ENCODE data around the gene ELK4.
A peak's percentile ranks its signal among the peaks of the same experiment; 100 is the strongest.
"Not testable (repeated sequence)": the region's sequence is repeated elsewhere in the genome, so short reads cannot be mapped to it uniquely, and the experiment has no call there.

ELK4 gene

DNA sequence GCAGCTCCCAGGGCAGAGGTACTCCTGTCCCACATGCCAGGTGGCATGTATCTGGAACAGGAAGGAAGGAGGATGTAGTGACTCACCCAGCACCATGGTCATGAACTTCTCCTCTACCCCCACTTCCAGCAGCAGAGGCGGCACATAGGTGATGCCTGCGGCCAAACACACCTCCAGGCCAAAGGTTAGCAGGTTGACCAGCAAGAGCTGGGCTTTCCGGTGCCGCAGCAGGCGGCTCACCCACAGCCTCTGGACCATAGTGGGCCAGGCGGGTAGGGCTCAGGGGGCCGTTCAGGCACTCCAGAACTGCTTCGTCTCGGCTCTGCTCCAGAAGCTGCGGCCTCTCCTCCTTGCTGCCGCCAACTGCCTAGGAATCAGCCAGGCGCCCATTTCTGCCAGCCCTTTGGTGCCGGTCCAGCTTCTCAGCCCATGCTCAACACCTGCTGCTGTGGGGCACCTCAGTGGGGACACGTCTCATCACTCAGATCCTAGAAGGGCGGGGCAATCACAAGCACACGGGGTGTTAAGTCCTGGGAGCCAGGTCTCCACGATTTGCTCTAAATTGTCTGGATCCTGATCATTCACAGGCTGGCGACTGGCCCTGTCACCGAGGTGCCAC lies 32.7 kb upstream of the ELK4 start:
- DNase-seq: no peak

DNA sequence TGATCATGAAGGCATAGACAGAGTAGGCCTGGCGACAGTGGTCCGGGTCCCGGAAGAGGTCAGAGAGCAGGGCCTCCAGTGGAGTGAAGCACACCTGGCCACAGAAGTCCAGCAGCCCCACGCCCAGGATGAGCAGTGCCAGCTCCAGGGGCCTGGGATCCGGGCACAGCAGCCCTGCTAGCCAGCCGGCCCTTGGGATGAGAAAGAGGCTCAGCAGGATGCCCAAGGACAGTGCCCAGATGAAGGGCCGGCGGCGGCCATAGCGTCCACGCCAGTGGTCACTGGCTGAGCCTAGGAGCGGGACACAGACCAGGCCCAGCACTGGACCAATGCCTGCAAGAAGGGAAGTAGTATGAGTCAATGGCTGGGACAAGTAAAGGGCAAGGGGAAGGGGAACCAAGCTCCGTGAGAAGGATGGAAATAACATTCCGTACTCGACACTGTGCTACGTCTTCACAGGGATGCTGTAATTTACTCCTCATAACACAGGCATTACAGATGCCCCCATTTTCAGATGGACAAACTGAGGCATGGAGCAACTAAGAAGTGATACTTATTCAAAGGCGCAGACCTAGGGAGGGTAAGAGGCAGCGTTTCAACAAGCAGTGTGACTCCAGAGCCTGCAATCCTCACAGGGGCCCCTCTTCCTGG lies 31.6 kb upstream of the ELK4 start:
- no peak for DNase-seq

GRCh38 chr1:205662791-205663190 lies 31.0 kb upstream of the ELK4 start:
- DNase-seq: no peak

- no peak for DNase-seq
Measured at GRCh38 chr1:205662135-205662738, 30.4 kb upstream of the ELK4 start.

DNA sequence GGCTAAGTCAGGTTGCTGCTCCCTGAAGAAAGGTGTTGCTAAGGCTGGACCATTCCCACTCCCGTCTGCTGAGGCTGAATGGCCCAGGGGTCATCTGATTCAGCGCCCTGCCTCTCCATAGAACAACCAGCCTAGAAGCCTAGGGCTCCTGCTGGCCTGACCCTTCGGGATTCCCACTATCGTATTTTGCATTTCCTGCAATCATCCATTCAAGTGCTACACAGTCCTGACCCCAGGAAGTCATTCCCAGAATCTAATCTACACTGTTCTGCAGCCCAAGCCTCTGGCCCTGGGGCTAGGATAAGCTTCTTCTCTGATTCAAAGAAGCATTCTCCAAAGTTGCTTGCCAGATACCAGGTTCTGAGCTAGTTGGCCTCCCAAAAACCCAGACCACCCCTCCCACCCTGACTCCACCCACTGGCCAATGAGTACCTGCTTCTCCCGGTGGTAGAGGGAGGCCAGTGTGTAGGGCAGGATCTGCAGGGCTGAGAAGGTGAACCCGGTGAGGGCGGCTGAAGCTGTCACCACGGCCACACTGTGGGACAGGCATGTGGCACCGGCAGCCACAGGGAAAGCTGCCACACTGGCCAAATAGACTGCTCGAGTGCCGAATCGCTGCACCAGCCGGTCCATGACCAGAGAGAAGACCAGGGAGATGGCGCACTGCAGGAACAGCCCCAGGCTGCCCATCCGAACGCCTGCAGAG lies 29.8 kb upstream of the ELK4 start:
- DNase-seq: no peak

DNA sequence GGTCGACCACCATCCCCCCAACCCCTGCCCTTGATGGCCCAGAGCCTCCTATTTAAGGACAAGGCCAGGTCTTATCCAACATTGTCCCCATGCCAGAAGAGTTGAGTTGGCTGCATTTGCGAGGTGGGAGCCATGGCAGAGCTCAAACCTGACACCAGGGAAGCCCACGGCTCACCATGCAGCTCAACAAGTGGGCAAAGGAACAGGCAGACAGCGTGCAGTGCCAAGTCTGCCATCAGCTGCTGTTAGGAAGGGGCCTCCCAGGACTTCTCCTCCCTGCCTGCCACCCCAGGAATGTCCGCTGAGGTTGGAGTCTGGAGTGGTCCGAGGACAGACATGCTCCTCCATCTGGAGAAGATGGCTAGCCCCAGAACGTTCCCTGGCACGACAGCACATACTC lies 28.6 kb upstream of the ELK4 start:
- no peak for DNase-seq

DNA sequence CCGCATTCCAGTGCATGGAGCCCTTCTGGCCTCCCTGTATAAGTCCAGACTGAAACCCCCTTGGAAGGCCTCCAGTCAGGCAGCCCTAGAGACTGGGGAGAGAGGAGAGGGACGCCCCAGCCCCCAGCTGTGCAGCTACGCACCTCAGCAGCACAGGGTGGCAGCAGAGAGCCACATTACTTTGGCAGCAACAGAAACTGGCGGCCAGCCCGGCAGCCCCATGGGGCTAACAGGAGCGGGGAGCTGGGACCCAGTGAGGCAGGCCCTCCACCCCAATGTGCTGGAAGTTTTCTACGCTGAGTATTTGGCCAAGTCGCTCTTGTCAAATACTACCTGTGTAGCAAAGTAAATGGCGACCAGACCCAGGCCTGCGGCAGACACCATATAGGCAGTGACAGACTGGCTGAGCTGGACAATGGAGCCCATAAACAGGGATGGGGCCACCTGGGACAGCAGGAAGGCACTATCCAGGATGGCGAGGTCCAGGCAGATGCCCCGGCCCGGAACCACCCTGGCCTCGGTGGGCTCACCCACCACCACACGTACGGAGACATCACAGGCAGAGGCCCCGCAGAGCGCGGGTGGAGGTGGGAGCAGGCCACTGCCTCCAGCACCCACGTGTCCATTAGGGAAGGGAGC lies 27.3 kb upstream of the ELK4 start:
- peak; percentile 90 for DNase-seq

DNA sequence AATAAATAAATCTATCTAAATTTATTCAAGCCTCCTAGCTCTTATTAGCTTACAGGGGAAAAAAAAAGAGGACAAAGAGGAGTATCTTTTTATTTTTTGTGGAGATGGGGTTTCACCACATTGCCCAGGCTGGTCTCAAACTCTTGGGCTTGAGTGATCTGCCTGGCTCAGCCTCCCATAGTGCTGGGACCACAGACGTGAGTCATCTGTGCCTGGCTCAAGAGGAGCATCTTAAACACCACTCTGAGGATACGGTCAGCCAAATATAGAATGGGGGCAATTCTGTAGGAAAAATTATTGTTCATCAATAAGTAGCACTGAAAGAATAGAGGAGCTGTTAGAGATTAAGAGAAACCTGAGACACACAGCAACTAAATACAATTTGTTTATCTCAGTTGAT lies 24.4 kb upstream of the ELK4 start:
- DNase-seq: no peak

GRCh38 chr1:205652984-205653383 lies 21.2 kb upstream of the ELK4 start:
- DNase-seq: no peak

DNA sequence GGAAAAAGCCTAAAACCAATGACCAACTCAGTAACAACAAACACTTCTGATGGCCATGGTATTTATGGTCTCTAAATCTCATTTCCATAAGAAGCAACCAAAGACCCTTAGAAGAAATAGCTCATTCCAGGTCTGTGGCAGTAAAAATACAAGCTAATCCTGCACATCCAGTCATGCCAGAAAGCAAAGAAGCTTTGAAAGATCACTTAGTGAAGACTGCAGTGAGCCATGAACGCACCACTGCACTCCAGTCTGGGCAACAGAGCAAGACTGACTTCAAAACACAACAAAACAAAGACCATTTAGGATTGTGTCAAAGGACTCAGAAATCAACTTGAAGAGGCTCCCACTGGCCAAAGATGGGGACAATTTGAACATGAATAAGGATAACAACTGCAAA lies 18.4 kb upstream of the ELK4 start:
- no peak for DNase-seq

- DNase-seq: no peak
Measured at GRCh38 chr1:205645519-205645918, 13.7 kb upstream of the ELK4 start.

DNA sequence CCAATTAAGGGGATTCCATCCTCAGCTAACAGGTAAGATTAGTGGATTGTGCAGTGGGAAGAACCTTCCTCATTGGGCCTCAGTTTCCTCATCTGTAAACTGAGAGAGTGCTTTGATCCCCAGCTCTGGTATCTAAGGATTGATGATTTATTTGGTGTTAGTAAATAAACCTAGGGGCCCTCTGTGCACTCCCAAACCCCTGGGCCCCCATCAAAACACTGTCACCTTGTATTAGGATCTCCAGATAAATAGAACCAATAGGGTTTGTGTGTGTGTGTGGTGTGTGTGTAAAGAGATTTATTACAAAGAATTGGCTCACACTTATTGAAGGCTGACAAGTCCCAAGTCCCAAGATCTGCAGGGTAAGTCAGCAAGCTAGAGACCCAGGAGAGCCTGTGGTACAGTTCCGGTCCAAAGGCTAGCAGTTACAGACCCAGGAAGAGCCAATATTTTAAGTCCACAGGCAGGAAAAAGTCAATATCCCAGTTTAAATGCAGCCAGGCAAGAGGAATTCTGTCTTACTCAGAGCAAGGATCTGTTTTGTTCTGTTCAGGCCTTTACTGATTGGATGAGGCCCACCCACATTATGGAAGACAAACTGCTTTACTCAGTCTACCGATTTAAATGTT lies 11.0 kb upstream of the ELK4 start:
- DNase-seq: no peak

- DNase-seq: no peak
Measured at GRCh38 chr1:205639567-205639966, 7.8 kb upstream of the ELK4 start.

- no peak for DNase-seq
Measured at GRCh38 chr1:205637854-205638468, 6.2 kb upstream of the ELK4 start.

- no peak for DNase-seq
Measured at GRCh38 chr1:205636732-205637131, 4.9 kb upstream of the ELK4 start.

GRCh38 chr1:205636138-205636530 lies 4.3 kb upstream of the ELK4 start:
- DNase-seq: not testable (repeated sequence)

GRCh38 chr1:205633421-205633976 lies 1.7 kb upstream of the ELK4 start:
- DNase-seq: no peak

DNA sequence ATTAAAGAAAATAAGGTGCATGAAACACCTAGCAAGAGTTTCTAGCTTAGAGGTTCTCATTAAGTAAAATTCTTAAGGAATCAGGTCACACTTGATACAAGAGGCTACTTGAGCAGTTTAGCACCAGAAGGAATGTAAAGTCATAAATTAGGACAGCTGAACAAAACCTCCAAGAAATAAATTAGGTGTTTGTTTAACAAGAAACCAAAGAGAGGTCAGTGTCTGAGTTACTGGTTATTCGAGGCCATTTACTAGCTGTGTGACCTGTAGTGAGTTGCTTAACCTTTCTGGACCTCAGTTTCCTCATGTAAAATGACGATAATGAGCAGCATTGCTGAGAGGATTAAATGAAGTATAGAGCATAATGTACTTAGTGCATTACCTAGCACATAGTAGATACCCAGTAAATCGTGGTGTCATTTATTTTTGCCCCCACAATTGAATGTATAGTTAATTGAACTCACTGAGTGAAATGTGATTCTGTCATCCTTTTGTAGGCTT lies 908 bp upstream of the ELK4 start:
- DNase-seq: no peak

- peak; percentile 52 for DNase-seq
Measured at GRCh38 chr1:205631010-205631767, 622 bp downstream of the ELK4 start.

DNA sequence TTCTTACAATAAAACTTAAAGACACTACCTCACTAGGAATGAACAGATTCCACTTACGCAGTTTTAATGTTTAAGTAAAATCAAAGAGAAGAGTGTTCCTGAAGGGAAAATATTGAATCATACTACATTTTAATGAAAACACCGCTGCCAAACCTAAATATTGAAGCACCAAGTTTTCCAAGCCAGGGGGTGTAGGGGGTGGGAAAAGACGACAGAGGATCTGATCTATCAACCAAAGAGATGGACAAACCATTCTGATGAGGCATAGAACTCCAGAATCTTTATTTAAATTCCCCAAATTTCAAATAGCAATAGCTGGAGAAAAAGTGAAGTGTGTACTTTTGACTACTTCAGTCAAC lies 1.2 kb downstream of the ELK4 start:
- no peak for DNase-seq

DNA sequence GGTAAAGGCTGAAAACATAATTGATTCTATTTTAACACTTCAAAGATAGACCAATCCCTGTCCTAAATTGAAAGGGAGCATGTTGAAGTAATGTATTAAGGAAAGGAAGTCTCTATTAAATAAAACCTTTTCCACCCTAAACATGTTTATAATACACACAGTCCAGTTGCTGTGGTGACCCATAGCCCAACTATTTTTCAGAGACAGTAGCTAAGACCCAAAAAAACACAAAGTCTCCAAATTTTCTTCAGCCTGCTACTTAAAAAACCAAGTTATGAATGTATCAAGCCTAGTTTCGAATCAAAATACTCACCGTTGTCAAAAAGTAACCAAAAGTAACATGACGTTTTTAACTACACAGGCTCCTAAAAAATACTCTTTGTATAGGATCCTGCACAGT lies 1.6 kb downstream of the ELK4 start:
- DNase-seq: no peak

Data from midbrain (tissue), 1 donor.